Measurements from ENCODE around the gene BCAS1. TPM values are rescaled to one million over a fixed set of nuclear protein-coding genes. Genes with fewer than 3 reads are reported as not detected.

BCAS1 gene
- total RNA-seq, 2 experiments from 2014 or later: 0.16 to 0.19 TPM

DNA sequence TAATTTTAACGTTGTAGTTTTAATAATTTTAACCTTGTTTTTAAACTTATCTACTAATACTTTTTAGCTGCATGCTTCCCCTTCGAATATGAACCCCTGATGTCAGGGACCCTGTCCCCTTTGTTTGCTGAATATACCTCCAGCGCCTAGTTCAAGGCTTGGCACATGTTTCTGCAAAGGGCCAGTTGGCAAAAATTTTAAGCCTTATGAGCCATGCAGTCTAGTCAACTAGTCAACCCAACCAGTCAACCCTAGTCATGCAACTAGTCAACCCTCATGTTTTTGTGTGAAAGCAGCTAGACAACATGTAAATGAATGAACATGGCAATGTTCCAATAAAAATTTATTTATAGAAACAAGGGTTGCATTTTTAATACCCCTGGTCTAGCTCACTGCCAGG lies 119.8 kb downstream of the BCAS1 start:
- Histone ChIP-seq H3K79me2 (ENCODE audit: insufficient read depth, low read depth, low read length) (no peaks in the 10 kb centered on the region), H3K36me3 (ENCODE audit: insufficient read depth, low read length) (no peaks in the 10 kb centered on the region), H3K4me1 (ENCODE audit: insufficient read depth, low read length, poor library complexity, severe bottlenecking) (peaks cover 2% of the 10 kb centered on the region), H3K9me3 (ENCODE audit: low read length) (peaks cover 5% of the 10 kb centered on the region; the same call in 1 of the 2 replicates), H2AFZ (ENCODE audit: low read length) (no peak overlapping the region), H3K4me3 (ENCODE audit: low read depth, low read length, poor library complexity, severe bottlenecking) (no peak overlapping the region), H3K4me2 (ENCODE audit: low read length) (no peak overlapping the region), H3K9me2 (ENCODE audit: insufficient read depth, low read length) (no peaks in the 10 kb centered on the region), H4K20me1 (ENCODE audit: insufficient read depth, low read length) (no peaks in the 10 kb centered on the region), H3K27ac (ENCODE audit: low read depth, low read length, poor library complexity, severe bottlenecking) (no peak overlapping the region)
- no peak for DNase-seq (ENCODE audit: low spot score)
- ChIA-PET CTCF (ENCODE audit: unreplicated experiment) (no interaction called here), POLR2A (interaction anchor here (0.6 to 0.7 kb wide), 2 partner anchors 112 to 410 kb away, joined by 3 to 6 read pairs; no protein-coding TSS in a partner anchor)
- intact Hi-C loops (cut with micrococcal nuclease; ENCODE audit: unreplicated experiment): no loop called here
- BruUV-seq (replicated peaks): no TSS peak
- TF ChIP-seq EZH2phosphoT487 (IDR thresholded peaks at IDR 0.05; ENCODE audit: borderline replicate concordance, low read depth, low read length): no peak
- TF ChIP-seq, protein P1, sequence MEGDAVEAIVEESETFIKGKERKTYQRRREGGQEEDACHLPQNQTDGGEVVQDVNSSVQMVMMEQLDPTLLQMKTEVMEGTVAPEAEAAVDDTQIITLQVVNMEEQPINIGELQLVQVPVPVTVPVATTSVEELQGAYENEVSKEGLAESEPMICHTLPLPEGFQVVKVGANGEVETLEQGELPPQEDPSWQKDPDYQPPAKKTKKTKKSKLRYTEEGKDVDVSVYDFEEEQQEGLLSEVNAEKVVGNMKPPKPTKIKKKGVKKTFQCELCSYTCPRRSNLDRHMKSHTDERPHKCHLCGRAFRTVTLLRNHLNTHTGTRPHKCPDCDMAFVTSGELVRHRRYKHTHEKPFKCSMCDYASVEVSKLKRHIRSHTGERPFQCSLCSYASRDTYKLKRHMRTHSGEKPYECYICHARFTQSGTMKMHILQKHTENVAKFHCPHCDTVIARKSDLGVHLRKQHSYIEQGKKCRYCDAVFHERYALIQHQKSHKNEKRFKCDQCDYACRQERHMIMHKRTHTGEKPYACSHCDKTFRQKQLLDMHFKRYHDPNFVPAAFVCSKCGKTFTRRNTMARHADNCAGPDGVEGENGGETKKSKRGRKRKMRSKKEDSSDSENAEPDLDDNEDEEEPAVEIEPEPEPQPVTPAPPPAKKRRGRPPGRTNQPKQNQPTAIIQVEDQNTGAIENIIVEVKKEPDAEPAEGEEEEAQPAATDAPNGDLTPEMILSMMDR (conservative IDR thresholded peaks at IDR 0.05; ENCODE audit: low read length): no peak

DNA sequence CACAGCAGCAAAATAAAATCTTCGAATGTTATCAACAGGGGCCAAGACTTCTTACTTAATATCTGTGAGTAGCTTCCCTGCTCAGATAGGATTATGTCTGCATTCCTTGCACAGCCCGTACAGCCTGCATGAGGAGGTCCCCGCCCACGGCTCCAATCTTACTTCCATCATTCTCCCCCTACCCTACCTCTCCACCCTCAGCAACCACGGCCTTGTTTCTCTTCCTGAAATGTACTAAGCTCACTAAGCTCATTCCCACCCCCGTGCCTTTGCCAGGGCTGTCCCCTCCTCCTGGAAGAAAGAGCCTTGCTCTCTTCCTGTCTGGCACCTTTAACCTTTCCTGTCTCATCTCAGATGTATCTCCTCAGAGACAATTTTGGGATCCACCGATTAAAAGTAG lies 120.4 kb downstream of the BCAS1 start:
- ChIA-PET POLR2A (interaction anchor here (0.5 to 1.1 kb wide), 4 partner anchors 24 to 410 kb away, joined by 3 to 6 read pairs (median 4); no protein-coding TSS in a partner anchor), CTCF (ENCODE audit: unreplicated experiment) (no interaction called here)
- Histone ChIP-seq H3K36me3 (ENCODE audit: insufficient read depth, low read length) (no peaks in the 10 kb centered on the region), H4K20me1 (ENCODE audit: insufficient read depth, low read length) (no peaks in the 10 kb centered on the region), H3K9me2 (ENCODE audit: insufficient read depth, low read length) (no peaks in the 10 kb centered on the region), H3K27ac (ENCODE audit: low read depth, low read length, poor library complexity, severe bottlenecking) (no peak overlapping the region), H3K4me3 (ENCODE audit: low read depth, low read length, poor library complexity, severe bottlenecking) (no peak overlapping the region), H2AFZ (ENCODE audit: low read length) (no peak overlapping the region), H3K4me2 (ENCODE audit: low read length) (no peak overlapping the region), H3K9me3 (ENCODE audit: low read length) (peaks cover 5% of the 10 kb centered on the region; the same call in 1 of the 2 replicates), H3K79me2 (ENCODE audit: insufficient read depth, low read depth, low read length) (no peaks in the 10 kb centered on the region), H3K4me1 (ENCODE audit: insufficient read depth, low read length, poor library complexity, severe bottlenecking) (peaks cover 2% of the 10 kb centered on the region)
- no peak for DNase-seq (ENCODE audit: low spot score)
- intact Hi-C loops (cut with micrococcal nuclease; ENCODE audit: unreplicated experiment): no loop called here
- no TSS peak for BruUV-seq (replicated peaks)
- TF ChIP-seq, protein P1 (conservative IDR thresholded peaks at IDR 0.05; ENCODE audit: low read length): no peak
- no peak for TF ChIP-seq EZH2phosphoT487 (IDR thresholded peaks at IDR 0.05; ENCODE audit: borderline replicate concordance, low read depth, low read length)

DNA sequence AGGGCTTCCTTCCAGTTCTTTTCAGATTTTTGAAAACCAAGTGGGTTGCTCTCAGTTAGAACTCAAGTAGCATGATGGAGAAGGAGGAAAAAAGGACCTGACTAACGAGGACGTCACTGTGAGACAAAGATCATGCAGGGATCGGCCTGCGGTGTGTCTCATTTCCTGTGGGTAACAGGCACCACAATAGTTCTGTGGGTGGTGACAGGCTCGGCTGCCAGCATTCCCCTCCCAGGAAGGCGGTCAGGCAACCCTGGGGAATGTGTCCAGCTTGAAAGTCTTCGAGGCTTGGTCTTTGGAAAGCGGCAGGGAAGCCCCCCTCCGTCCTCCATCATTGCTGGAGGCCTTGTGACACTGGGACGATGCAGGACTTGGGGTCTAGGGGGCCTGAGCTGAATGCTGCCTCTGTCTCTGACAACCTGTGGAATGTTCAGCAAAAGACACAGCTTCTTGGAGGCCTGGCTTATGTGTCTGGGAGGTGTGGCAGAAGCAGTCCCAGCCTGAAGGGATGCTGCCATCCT lies 121.0 kb downstream of the BCAS1 start:
- no peak overlapping the region for H3K27ac ChIP-seq (ENCODE audit: low read depth, low read length, poor library complexity, severe bottlenecking)
- ChIA-PET POLR2A (interaction anchor here (0.5 to 1.1 kb wide), 2 partner anchors 23 to 208 kb away, joined by 4 read pairs; no protein-coding TSS in a partner anchor), CTCF (ENCODE audit: unreplicated experiment) (no interaction called here)
- no peaks in the 10 kb centered on the region for H3K36me3 ChIP-seq (ENCODE audit: insufficient read depth, low read length)
- H3K79me2 ChIP-seq (ENCODE audit: insufficient read depth, low read depth, low read length): no peaks in the 10 kb centered on the region
- intact Hi-C loops (cut with micrococcal nuclease; ENCODE audit: unreplicated experiment): loop anchor here (10.0 kb wide), 1 partner anchor 725 kb away; no protein-coding TSS in a partner anchor
- H3K4me3 ChIP-seq (ENCODE audit: low read depth, low read length, poor library complexity, severe bottlenecking): no peak overlapping the region
- H3K4me2 ChIP-seq (ENCODE audit: low read length): no peak overlapping the region; the same call in 1 of the 2 replicates
- H2AFZ ChIP-seq (ENCODE audit: low read length): peak overlapping the region; percentile 38; the same call in 1 of the 2 replicates
- peaks cover 2% of the 10 kb centered on the region for H3K4me1 ChIP-seq (ENCODE audit: insufficient read depth, low read length, poor library complexity, severe bottlenecking)
- DNase-seq (ENCODE audit: low spot score): no peak
- no peaks in the 10 kb centered on the region for H4K20me1 ChIP-seq (ENCODE audit: insufficient read depth, low read length)
- no peaks in the 10 kb centered on the region for H3K9me2 ChIP-seq (ENCODE audit: insufficient read depth, low read length)
- TF ChIP-seq, protein P1 (conservative IDR thresholded peaks at IDR 0.05; ENCODE audit: low read length): no peak
- no peak for TF ChIP-seq EZH2phosphoT487 (IDR thresholded peaks at IDR 0.05; ENCODE audit: borderline replicate concordance, low read depth, low read length)
- BruUV-seq (replicated peaks): no TSS peak
- peaks cover 5% of the 10 kb centered on the region; the same call in 1 of the 2 replicates for H3K9me3 ChIP-seq (ENCODE audit: low read length)
